CD8-positive, alpha-beta memory T cell (primary cell): ENCODE measurements around the gene SNRPA1. TPM values are rescaled to one million over a fixed set of nuclear protein-coding genes. Genes with fewer than 3 reads are reported as not detected.

Source experiments
- CTCF ChIA-PET: fragments of 350-600 bp; sonication (Branson Sonifier 250); formaldehyde crosslinking; loops from one replicate; lab custom pipeline; 2021; ENCODE audit warnings: antibody characterized with exemption; lab: Charles Lee
- POLR2A ChIA-PET: fragments of 350-600 bp; sonication (Branson Sonifier 250); formaldehyde crosslinking; loops from one replicate; lab custom pipeline; 2021; ENCODE audit warnings: antibody characterized with exemption; lab: Charles Lee
- DNase-seq, 5 donors: peaks; one replicate each; pipeline versions ENCODE4 v3.0.0 to v3.0.0-alpha.2; 2020 to 2022; ENCODE audit warnings: mixed read lengths in 1 of 5
- H3K27ac ChIP-seq: one replicate; pipeline ENCODE4 v1.7.0; 2013; ENCODE audit warnings: low read depth, mild to moderate bottlenecking, low read length, moderate library complexity
- H3K27me3 ChIP-seq: 2 replicates; pipeline ENCODE4 v1.7.0; 2013; ENCODE audit warnings: low read length, mild to moderate bottlenecking; ENCODE audit not compliant: insufficient read depth, poor library complexity, severe bottlenecking
- H3K36me3 ChIP-seq: 2 replicates; pipeline ENCODE4 v1.7.0; 2013; ENCODE audit warnings: mild to moderate bottlenecking, low read length, moderate library complexity; ENCODE audit not compliant: insufficient read depth
- H3K4me1 ChIP-seq: 2 replicates; pipeline ENCODE4 v1.7.0; 2013; ENCODE audit warnings: mild to moderate bottlenecking, low read length, moderate library complexity; ENCODE audit not compliant: insufficient read depth
- H3K4me3 ChIP-seq: 2 replicates; pipeline ENCODE4 v1.7.0; 2013; ENCODE audit warnings: mild to moderate bottlenecking, low read length
- H3K9me3 ChIP-seq: 2 replicates; pipeline ENCODE4 v1.7.0; 2013; ENCODE audit warnings: mild to moderate bottlenecking, low read length
- H3K27ac Mint-ChIP-seq, 8 donors: one replicate each; pipeline ENCODE4 v1.8.0; 2020 to 2021; ENCODE audit warnings: mixed read lengths in 8 of 8, mild to moderate bottlenecking in 6 of 8, inconsistent platforms in 3 of 8, moderate library complexity in 3 of 8
- H3K27me3 Mint-ChIP-seq, 2 donors: one replicate each; pipeline ENCODE4 v1.8.0; 2020 to 2021; ENCODE audit warnings: mixed read lengths in 2 of 2, mild to moderate bottlenecking in 1 of 2, moderate library complexity in 1 of 2
- H3K36me3 Mint-ChIP-seq, 3 donors: one replicate each; pipeline ENCODE4 v1.8.0; 2020 to 2021; ENCODE audit warnings: mixed read lengths in 3 of 3, inconsistent platforms in 1 of 3, mild to moderate bottlenecking in 1 of 3
- H3K4me1 Mint-ChIP-seq, 3 donors: one replicate each; pipeline ENCODE4 v1.8.0; 2020 to 2021; ENCODE audit warnings: mixed read lengths in 3 of 3, inconsistent platforms in 1 of 3, mild to moderate bottlenecking in 1 of 3
- H3K4me3 Mint-ChIP-seq, 7 donors: one replicate each; pipeline ENCODE4 v1.8.0; 2020 to 2021; ENCODE audit warnings: mixed read lengths in 7 of 7, mild to moderate bottlenecking in 6 of 7, moderate library complexity in 4 of 7, inconsistent platforms in 2 of 7
- H3K9me3 Mint-ChIP-seq, 5 donors: one replicate each; pipeline ENCODE4 v1.8.0; 2020 to 2022; ENCODE audit warnings: mixed read lengths in 5 of 5, mild to moderate bottlenecking in 3 of 5, moderate library complexity in 2 of 5, inconsistent platforms in 1 of 5
- polyA plus RNA-seq: library from polyadenylated mRNA; unstranded; fragments of 300-500 nt; fragmentation: Illumina TruSeq; gene quantifications from one replicate; pipeline ENCODE4 v1.2.3, GENCODE V29; 2021
- total RNA-seq, 2 experiments: library from RNA; stranded (reverse); gene quantifications; one replicate each; pipeline ENCODE4 v1.2.3, GENCODE V29; 2021

SNRPA1 gene
- total and polyA plus RNA-seq, 3 experiments from 2014 or later, result 74.4 to 225 (median 213) TPM

DNA sequence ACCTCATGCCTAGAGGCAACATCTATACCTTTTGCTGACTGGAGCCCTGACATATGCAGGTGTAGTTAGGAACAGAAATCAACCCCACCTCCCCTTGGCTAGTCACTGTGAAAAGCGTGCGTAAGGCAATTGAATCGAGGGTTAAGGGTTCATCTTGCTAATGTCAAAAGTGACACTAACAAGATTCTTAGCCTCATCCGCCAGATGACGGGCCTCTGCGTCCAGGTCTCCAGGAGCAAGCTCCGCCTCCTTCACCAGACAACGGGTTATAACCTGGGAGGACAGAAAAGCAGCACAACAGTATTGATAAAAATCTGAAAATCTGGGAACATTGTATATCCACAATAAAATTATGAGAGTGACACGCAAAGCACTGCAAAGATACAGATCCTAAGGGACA, 22.5 kb downstream of the SNRPA1 start:
- no peak for DNase-seq
- H3K9me3 ChIP-seq, result no peaks in the 10 kb centered on the region
- H3K4me3 ChIP-seq, result no peak overlapping the region
- ChIA-PET CTCF (interaction anchor here (1.2 to 2.2 kb wide), 3 partner anchors 16 to 25 kb away, joined by 3 to 8 read pairs (median 4); partner anchors contain the start of gene CHSY1), POLR2A (no interaction called here)
- peaks cover 12% of the 10 kb centered on the region for H3K4me1 ChIP-seq
- peak overlapping the region in 4 of 8 donors; percentile 12 to 91 (median 40) for H3K27ac Mint-ChIP-seq
- H3K27me3 Mint-ChIP-seq, result no peaks in the 10 kb centered on the region
- H3K27ac ChIP-seq, result no peak overlapping the region
- H3K9me3 Mint-ChIP-seq, result no peaks in the 10 kb centered on the region
- peaks cover 21 to 34% (median 27%) of the 10 kb centered on the region in 3 donors for H3K4me1 Mint-ChIP-seq
- H3K27me3 ChIP-seq, result no peaks in the 10 kb centered on the region
- H3K4me3 Mint-ChIP-seq, result no peak overlapping the region
- peaks cover 47% of the 10 kb centered on the region for H3K36me3 ChIP-seq
- peaks cover 15 to 75% (median 37%) of the 10 kb centered on the region in 3 donors for H3K36me3 Mint-ChIP-seq

DNA sequence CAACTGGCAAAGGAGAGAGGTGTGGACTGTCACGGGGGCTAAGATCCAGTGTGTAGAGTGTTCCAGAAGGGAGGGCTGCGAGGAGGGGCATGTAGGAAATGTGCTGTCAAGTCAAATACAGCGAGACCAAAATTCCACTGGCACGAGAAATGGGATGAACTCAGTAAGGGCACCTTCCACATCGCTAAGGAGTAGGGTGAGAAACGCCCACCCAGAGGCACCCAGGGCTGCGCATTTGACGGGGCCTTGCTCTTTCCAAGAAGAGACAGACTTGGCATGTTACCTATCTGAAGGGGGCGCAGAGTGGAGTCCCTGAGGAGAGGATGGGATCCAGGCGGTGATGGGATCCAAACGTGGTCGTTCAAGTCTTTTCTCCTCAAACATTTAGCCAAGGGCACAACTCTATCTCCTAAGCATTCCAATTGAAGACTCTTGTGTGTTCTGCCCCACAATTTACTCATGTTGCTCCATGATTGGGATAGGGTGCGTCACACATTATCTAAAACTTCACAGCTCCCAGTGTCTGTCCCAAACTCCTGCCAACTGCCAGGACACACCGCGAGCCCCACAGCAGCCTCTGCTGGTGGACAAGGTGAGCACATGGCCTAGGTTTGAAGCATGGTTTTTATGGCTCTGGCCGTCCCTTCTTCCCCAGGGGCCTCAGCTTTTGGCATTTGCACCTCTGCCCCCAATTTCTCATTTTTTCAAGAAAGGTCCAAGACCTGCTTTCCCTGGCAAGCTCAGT, 25.4 kb downstream of the SNRPA1 start:
- Mint-ChIP-seq H3K4me1 (peaks cover 3 to 15% (median 6%) of the 10 kb centered on the region in 3 donors), H3K27me3 (no peaks in the 10 kb centered on the region), H3K27ac (peak overlapping the region in 4 of 8 donors; percentile 43 to 61 (median 50)), H3K9me3 (no peaks in the 10 kb centered on the region), H3K4me3 (no peak overlapping the region), H3K36me3 (peaks cover 15 to 59% (median 33%) of the 10 kb centered on the region in 3 donors)
- no peaks in the 10 kb centered on the region for H3K4me1 ChIP-seq
- H3K9me3 ChIP-seq, result no peaks in the 10 kb centered on the region
- no peak overlapping the region for H3K4me3 ChIP-seq
- H3K27ac ChIP-seq, result no peak overlapping the region
- DNase-seq, result no peak
- POLR2A ChIA-PET, result no interaction called here
- H3K36me3 ChIP-seq, result peaks cover 41% of the 10 kb centered on the region
- CTCF ChIA-PET, result interaction anchor here (1.2 kb wide), 1 partner anchor 11 kb away, joined by 3 read pairs; no protein-coding TSS in a partner anchor
- no peaks in the 10 kb centered on the region for H3K27me3 ChIP-seq

DNA sequence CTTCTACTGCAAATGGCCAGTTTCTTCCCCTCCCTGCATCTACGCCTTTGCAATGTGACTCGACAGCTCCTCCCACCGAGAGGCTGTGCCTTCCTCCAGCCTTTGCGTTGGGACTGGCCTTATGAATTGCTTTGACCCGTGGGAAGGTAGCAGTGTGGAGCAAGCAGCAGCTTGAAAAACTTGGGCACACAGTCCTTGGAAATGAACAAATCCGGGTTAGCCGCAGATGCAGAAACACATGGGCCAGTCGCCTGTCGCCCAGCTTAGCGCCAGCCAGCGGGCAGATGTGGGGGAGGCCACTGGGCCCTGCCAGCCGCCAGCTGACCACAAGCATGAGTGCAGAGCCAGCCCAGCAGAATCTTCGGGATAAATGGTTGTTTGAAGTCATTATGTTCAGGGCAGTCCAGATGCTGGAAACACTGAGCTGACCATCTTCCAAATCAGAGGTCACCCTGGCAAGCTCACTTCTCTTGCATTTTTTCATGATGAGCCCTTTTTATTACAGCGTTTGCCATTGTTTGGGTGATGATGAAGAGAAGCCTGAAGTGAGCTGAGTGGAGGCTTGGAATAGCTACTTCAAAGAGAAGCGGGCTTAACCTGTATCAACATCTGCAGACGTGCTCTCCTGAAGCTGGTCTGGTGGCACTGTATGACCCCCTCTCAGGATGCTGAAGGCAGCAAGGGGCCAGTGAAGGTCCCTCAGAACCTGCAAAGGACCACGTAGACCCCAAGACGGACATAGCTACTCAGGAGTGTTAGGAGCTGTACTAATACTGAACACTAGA, 27.5 kb downstream of the SNRPA1 start:
- no peaks in the 10 kb centered on the region for H3K9me3 Mint-ChIP-seq
- peaks cover 6 to 38% (median 12%) of the 10 kb centered on the region in 3 donors for H3K36me3 Mint-ChIP-seq
- H3K4me1 ChIP-seq, result no peaks in the 10 kb centered on the region
- CTCF ChIA-PET, result interaction anchor here (1.0 to 1.6 kb wide), 3 partner anchors 9 to 253 kb away, joined by 3 to 4 read pairs (median 3); no protein-coding TSS in a partner anchor
- H3K4me1 Mint-ChIP-seq, result peaks cover 0 to 9% (median 2%) of the 10 kb centered on the region in 3 donors
- H3K27me3 ChIP-seq, result no peaks in the 10 kb centered on the region
- POLR2A ChIA-PET, result no interaction called here
- peaks cover 20% of the 10 kb centered on the region for H3K36me3 ChIP-seq
- H3K4me3 ChIP-seq, result no peak overlapping the region
- H3K27ac Mint-ChIP-seq, result peak overlapping the region in 2 of 8 donors; percentile 23 to 43
- no peak overlapping the region for H3K27ac ChIP-seq
- H3K9me3 ChIP-seq, result no peaks in the 10 kb centered on the region
- H3K4me3 Mint-ChIP-seq, result no peak overlapping the region
- H3K27me3 Mint-ChIP-seq, result peaks cover 0 to under 1% of the 10 kb centered on the region in 2 donors
- no peak for DNase-seq

DNA sequence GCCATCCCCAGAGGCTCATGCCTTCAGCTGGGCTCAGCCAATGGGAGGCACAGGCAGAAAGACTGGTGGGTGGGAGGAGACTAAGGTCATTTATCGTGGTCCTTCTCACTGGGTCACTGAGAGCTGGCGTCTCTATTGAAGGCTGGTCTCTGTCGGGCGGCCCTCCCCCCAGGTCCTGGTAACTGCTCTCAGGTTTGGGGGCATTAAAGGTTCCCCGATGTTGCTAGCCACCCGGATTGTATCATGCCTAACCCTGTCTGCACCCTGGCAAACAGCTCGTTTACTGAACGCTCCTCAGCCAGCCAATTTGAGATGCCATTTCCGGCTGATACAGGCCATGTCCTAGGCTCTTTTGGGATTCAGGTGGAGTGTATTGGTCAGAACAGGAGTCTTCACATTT, 28.3 kb downstream of the SNRPA1 start:
- H3K4me1 Mint-ChIP-seq, result peaks cover 0 to 9% (median 2%) of the 10 kb centered on the region in 3 donors

DNA sequence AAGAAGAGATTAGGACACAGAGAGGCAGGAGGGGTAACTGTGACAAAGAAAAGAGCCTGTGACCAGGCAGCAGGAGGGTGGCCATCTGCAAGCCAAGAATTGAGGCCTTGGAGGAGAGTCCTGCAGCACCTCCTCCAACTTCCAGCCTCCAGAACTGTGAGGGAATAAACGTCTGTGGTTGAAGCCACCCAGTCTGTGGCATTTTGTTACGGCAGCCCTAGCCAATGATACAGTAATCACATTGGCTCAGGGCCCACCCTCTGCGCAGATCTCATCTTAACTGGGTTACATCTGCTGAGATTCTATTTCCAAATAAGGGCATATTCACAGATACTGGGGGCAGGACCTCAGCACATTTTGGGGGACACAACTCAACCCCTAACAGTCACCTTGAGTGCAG, 29.0 kb downstream of the SNRPA1 start:
- peaks cover 3 to 23% (median 7%) of the 10 kb centered on the region in 3 donors for H3K36me3 Mint-ChIP-seq

More for the DNA sequence above, 28.3 kb downstream of the SNRPA1 start:
- no peaks in the 10 kb centered on the region for H3K9me3 ChIP-seq
- Mint-ChIP-seq H3K27me3 (peaks cover 0 to 8% of the 10 kb centered on the region in 2 donors), H3K9me3 (no peaks in the 10 kb centered on the region), H3K27ac (no peak overlapping the region), H3K36me3 (peaks cover 6 to 30% (median 12%) of the 10 kb centered on the region in 3 donors), H3K4me3 (no peak overlapping the region)
- no peak overlapping the region for H3K27ac ChIP-seq
- no peaks in the 10 kb centered on the region for H3K4me1 ChIP-seq
- ChIA-PET CTCF (interaction anchor here (0.6 to 1.6 kb wide), 3 partner anchors 8 to 252 kb away, joined by 3 to 4 read pairs (median 3); no protein-coding TSS in a partner anchor), POLR2A (no interaction called here)
- peaks cover 15% of the 10 kb centered on the region for H3K36me3 ChIP-seq
- DNase-seq, result no peak
- H3K27me3 ChIP-seq, result no peaks in the 10 kb centered on the region
- H3K4me3 ChIP-seq, result no peak overlapping the region

DNA sequence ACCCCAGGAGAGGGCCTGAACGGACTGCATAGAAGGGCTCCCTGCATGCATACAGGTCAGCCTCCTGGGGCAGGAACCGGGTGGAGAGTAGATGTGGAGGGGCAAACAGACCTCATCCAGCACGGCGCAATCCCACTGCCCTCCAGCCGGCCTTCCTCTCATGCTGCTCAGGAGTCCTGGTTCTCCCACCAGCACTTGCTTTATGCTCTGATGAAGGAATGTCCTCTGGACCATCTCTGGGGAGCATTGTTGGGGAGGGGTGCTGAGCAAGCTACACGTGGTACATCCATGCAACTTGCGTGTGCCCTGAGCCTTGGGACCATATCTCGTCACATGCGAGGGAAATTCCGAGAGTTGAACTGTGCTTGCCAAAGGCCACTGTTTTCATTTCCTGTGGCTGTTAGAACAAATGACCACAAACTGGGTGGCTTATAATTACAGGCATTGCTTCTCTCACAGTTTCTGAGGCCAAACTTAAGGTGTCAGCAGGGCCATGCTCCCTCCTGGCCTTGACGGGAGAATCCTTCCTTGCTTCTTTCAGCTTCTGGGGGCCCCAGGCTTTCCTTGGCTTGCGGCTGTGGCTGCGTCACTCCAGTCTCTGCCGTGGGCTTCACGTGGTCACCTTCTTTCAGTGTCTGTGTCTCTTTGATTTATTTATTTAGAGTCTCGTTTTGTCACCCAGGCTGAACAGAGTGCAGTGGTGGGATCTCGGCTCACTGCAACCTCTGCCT, 30.0 kb downstream of the SNRPA1 start:
- Mint-ChIP-seq H3K36me3 (peaks cover 0 to 14% (median 5%) of the 10 kb centered on the region in 3 donors), H3K27me3 (peaks cover 0 to 13% of the 10 kb centered on the region in 2 donors), H3K27ac (no peak overlapping the region), H3K4me1 (peaks cover 0 to 5% (median 2%) of the 10 kb centered on the region in 3 donors), H3K9me3 (no peaks in the 10 kb centered on the region), H3K4me3 (no peak overlapping the region)
- DNase-seq, result no peak
- no peaks in the 10 kb centered on the region for H3K4me1 ChIP-seq
- no peak overlapping the region for H3K4me3 ChIP-seq
- H3K36me3 ChIP-seq, result peaks cover 3% of the 10 kb centered on the region
- H3K27ac ChIP-seq, result no peak overlapping the region
- POLR2A ChIA-PET, result no interaction called here
- H3K27me3 ChIP-seq, result no peaks in the 10 kb centered on the region
- H3K9me3 ChIP-seq, result no peaks in the 10 kb centered on the region
- CTCF ChIA-PET, result no interaction called here

More for the DNA sequence above, 29.0 kb downstream of the SNRPA1 start:
- POLR2A ChIA-PET, result no interaction called here
- no peak overlapping the region for H3K27ac ChIP-seq
- H3K9me3 ChIP-seq, result no peaks in the 10 kb centered on the region
- Mint-ChIP-seq H3K4me3 (no peak overlapping the region), H3K27me3 (peaks cover 0 to 10% of the 10 kb centered on the region in 2 donors), H3K9me3 (no peaks in the 10 kb centered on the region), H3K4me1 (peaks cover 0 to 5% (median 2%) of the 10 kb centered on the region in 3 donors), H3K27ac (no peak overlapping the region)
- CTCF ChIA-PET, result no interaction called here
- H3K27me3 ChIP-seq, result no peaks in the 10 kb centered on the region
- no peaks in the 10 kb centered on the region for H3K4me1 ChIP-seq
- no peak for DNase-seq
- H3K36me3 ChIP-seq, result peaks cover 8% of the 10 kb centered on the region
- H3K4me3 ChIP-seq, result no peak overlapping the region

DNA sequence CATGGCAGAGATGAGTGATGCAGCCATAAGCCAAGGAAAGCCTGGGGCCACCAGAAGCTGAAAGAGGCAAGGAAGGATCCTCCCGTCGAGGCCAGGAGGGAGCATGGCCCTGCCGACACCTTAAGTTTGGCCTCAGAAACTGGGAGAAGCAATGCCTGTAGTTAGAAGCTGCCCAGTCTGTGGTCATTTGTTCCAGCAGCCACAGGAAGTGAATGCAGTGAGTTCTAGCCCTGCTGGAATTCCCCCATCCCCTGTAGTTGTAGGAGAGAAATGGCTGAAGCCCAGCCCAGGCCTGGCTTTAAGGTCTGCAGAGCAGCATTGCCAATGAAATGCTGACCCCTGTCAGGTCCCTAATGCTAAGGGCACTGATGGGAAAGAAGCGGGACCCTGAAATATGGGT, 31.0 kb downstream of the SNRPA1 start:
- Mint-ChIP-seq H3K4me1 (peaks cover 0 to 2% (median 2%) of the 10 kb centered on the region in 3 donors), H3K36me3 (peaks cover 0 to 4% (median 3%) of the 10 kb centered on the region in 3 donors), H3K4me3 (no peak overlapping the region), H3K27ac (no peak overlapping the region), H3K9me3 (no peaks in the 10 kb centered on the region), H3K27me3 (peaks cover 5 to 16% of the 10 kb centered on the region in 2 donors)
- Histone ChIP-seq H3K27ac (no peak overlapping the region), H3K9me3 (no peaks in the 10 kb centered on the region), H3K4me1 (no peaks in the 10 kb centered on the region), H3K36me3 (no peaks in the 10 kb centered on the region), H3K4me3 (no peak overlapping the region), H3K27me3 (no peaks in the 10 kb centered on the region)
- CTCF ChIA-PET, result interaction anchor here (1.2 kb wide), 1 partner anchor 176 kb away, joined by 3 read pairs; no protein-coding TSS in a partner anchor
- no peak for DNase-seq
- POLR2A ChIA-PET, result no interaction called here
